ENCODE data around the gene USP10. TPM values are rescaled to one million over a fixed set of nuclear protein-coding genes. Genes with fewer than 3 reads are reported as not detected.

Gene USP10
- total RNA-seq, 1 donor from 2014 or later: 70.6 TPM

DNA sequence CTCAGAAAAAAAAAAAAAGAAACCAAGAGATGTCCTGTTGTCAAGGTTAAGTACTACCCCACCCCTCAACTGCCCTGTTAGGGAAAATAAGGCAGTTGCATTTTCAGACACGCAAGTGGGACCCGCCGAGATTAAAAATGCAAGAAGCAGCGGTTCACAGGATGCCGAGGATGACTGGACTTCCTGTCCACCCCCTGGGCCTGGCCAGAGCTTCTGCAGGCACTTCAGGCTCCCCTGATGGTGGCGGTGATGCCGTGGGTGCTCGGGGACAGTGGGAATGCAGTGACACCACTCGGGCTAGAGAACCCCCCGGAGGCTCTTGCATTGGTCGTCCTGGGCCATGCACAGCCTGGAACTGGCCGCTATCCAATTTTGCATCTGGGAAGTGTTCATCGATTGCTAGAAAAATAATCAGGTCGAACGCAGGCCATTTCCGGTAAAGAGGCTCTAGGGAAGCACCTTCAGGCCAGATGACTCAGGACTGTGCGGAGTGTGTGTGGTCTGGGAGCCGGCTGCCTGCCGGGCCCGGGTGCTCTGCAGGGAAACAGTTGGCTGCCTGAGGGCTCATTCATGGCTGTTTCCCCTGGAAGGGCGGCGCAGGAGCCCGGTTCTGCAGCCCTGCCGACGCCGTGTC, 106.6 kb downstream of the USP10 start:
- intact Hi-C loops (cut with DNase I): no loop called here

GRCh38 chr16:84806890-84807258, 107.1 kb downstream of the USP10 start:
- ATAC-seq (ENCODE audit: poor library complexity) (no peak), DNase-seq (no peak)
- intact Hi-C loops (cut with DNase I): no loop called here

More for the DNA sequence above, 106.6 kb downstream of the USP10 start:
- ATAC-seq (ENCODE audit: poor library complexity) (peak; percentile 81), DNase-seq (peak; percentile 70)

DNA sequence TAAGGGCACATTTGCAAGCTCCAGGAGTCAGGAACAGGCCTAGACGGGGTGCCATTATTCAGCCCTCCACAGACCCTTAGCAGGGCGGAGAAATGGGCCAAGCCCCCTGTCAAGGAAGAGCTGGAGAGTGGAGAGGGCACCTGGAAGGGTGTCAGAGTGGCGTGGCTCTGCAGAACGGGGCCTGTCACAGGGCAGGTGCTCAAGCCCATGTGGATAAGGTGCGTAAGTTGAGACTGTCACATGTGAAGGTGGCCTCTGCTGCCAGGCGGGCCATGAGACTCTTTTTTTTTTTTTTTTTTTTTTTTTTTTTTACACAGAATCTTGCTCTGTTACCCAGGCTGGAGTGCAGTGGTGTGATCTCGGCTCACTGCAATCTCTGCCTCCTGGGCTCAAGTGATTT, 108.0 kb downstream of the USP10 start:
- DNase-seq (no peak), ATAC-seq (ENCODE audit: poor library complexity) (no peak)
- intact Hi-C loops (cut with DNase I): no loop called here

- ATAC-seq (ENCODE audit: poor library complexity) (no peak), DNase-seq (peak; percentile 56)
- intact Hi-C loops (cut with DNase I): no loop called here
Measured at GRCh38 chr16:84808826-84809225, 109.0 kb downstream of the USP10 start.

DNA sequence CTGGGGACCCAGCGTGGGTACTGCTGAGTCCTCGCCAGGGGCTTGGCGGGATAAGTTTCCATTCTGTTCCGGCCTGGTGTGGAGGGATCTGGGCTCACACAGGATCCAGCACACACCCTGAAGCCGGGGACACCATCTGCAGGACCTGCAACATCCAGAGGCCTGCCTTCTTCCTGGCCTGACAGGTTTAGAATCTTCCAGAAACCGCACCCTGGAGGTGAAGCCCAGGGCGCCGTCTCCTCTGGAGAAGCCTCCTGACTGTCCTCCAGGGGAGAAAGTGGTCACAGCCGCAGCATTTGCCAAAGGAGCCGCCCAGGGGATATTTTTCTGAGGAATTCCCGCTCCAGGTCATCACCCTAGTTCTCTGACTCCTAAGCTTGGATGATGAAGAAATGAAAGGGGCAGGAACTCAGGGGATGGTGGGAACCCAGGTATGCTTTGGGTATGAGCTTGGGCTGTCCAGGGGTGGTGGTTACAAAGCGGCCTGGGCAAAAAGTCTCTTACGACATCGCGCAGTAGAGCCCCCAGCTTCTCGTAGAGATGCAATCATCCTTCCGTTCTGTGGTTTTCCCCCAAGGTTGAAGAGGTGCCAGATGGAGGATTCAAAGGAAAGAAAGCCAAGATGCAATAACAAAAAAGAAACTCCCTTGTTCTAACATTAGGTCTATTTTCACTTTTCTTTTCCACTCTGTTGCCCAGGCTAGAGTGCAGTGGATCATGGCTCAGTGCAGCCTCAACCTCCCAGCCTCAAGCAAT, 110.9 kb downstream of the USP10 start:
- intact Hi-C loops (cut with DNase I): no loop called here
- ATAC-seq (ENCODE audit: poor library complexity) (no peak), DNase-seq (no peak)

GRCh38 chr16:84811529-84811928, 111.7 kb downstream of the USP10 start:
- DNase-seq: no peak
- intact Hi-C loops (cut with DNase I): no loop called here
- no peak for ATAC-seq (ENCODE audit: poor library complexity)

GRCh38 chr16:84813141-84813934, 113.5 kb downstream of the USP10 start:
- intact Hi-C loops (cut with DNase I): no loop called here
- DNase-seq: no peak
- no peak for ATAC-seq (ENCODE audit: poor library complexity)

- intact Hi-C loops (cut with DNase I): no loop called here
- DNase-seq (no peak), ATAC-seq (ENCODE audit: poor library complexity) (no peak)
Measured at GRCh38 chr16:84815462-84815861, 115.7 kb downstream of the USP10 start.

DNA sequence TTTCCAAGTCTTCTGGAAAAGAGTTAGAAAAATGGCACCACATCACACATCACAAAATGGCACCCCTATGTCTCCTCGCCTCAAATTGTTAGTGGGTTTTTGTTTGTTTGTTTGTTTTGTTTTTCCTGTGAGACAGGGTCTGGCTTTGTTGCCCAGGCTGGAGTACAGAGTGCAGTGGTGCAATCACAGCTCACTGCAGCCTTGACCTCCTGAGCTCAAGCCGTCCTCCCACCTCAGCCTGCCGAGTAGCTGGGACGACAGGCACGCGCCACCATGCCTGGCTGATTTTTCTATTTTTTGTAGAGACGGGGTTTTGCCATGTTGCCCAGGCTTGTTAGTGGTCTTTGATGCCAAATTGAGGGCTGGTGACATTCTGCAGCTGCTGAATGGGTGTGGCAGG, 116.2 kb downstream of the USP10 start:
- DNase-seq: no peak
- intact Hi-C loops (cut with DNase I): no loop called here
- ATAC-seq (ENCODE audit: poor library complexity): no peak

DNA sequence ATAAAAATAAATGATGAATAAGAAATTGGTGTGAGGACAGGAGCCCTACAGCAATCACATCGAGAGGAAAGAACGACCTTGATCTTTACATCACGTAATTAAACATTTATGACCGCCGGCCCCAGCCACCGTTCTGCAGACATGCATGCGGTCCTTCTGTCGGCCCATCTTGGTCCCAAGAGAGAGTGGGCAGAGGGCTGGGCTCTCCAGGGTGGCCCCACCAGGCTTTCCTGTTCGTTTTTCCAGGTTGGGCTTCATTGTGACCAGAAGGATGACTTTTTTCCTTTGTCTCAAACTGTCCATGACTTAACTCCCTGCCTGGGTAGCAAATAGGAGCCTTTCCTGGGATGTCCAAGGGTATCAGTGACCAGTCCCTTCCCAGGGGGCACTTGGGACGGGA, 116.7 kb downstream of the USP10 start:
- intact Hi-C loops (cut with DNase I): no loop called here
- DNase-seq: no peak
- ATAC-seq (ENCODE audit: poor library complexity): no peak

DNA sequence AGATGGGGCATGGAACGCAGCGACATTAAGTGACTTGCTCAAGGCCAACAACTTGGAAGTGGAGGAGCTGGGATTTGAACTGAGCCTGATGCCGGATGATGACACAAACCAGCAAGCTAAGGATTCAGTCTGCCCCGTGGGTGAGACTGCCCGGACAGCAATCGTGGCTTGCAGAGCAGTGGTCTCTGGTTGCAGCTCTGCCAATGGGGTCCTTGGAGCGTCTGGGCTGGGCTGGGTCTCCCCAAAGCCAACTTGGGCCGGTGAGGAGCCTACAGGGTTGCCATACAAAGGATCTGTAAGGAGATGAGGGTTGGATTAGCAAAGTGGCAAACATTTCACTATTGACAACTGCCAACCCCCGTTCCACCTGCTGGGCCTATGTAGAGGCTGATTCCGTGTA, 117.4 kb downstream of the USP10 start:
- ATAC-seq (ENCODE audit: poor library complexity) (no peak), DNase-seq (no peak)
- intact Hi-C loops (cut with DNase I): no loop called here

GRCh38 chr16:84817613-84818012, 117.8 kb downstream of the USP10 start:
- ATAC-seq (ENCODE audit: poor library complexity) (no peak), DNase-seq (no peak)
- intact Hi-C loops (cut with DNase I): no loop called here

DNA sequence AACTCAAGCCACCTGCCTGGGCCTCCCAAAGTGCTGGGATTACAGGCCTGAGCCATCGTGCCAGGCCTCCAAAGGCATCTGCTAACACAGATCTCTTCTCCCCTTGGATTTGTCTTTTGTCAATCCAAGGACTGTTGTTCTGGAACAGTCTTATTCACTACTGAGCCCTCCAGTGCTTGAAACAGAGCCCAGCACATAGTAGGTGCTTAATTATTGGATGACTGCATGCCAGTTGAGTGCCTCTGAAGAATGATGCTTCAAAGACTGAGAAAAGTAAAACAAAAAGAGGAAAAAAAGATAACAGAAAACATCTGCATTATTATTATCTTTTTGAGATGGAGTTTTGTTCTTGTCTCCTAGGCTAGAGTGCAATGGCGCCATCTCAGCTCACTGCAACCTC, 118.3 kb downstream of the USP10 start:
- DNase-seq (no peak), ATAC-seq (ENCODE audit: poor library complexity) (no peak)
- intact Hi-C loops (cut with DNase I): no loop called here

DNA sequence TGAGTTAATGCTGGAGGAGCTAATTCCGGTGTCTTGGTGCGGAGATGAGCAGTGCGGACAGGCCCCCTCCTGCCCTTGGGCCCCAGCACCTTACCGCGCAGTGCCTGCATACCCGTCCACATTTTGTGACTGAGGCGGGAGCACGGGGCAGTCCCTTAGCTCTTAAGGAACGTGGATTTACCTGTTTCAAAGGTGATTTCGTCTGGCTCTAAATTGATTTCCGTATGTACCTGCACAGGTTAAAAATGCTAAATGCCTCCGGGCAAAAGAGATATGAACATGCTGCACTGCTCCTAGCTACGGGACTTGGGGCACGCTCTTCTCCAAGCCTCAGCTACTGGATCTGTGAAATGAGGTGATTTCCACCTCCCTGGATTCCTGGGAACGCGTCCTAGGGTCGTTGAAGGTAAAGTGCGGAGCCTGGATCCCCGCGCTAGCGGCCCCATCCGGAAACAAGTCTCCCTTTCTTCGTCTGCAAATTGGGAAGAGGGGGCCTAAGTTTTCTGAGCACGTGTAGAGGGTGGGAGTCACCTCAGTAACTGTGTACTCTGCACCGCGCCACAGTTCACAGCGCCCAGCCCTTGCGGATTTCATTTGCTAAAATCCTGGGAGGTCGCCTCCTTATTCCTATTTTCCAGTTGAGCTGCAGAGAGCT, 119.3 kb downstream of the USP10 start:
- intact Hi-C loops (cut with DNase I): no loop called here
- ATAC-seq (ENCODE audit: poor library complexity) (no peak), DNase-seq (no peak)

DNA sequence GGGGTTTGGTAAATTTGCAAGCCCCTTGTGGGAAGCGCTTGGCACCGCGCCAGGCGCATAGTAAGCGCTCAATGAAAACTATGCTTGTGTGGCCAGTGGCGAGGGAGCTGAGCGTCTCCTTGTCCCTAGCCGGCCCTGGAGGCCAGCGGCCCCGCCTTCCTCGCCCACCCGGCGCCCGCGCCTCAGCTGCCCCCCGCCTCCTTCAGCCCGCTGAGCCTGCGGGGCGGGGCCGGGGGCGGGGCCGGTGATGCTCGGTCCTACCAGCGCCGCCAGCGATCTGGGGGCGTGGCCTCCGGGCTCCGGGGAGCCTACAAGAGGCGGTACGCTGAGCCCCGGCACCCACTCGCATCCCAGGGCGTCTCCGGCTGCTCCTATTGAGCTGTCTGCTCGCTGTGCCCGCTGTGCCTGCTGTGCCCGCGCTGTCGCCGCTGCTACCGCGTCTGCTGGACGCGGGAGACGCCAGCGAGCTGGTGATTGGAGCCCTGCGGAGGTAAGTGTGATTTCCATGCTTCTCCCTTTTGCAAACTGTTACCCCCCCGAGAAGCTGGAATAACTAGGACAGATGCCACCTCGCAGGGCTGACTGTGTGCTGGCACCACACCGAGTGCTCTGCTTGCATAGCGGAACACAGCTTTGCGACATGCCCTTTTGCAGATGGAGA, 120.0 kb downstream of the USP10 start, which contains the start of gene CRISPLD2:
Gene CRISPLD2, plus strand, starts transcription at position 342 of the 661 bp plus-strand sequence. CDS start 18,511 bp downstream, outside the sequence.
- intact Hi-C loops (cut with DNase I): no loop called here
- peak; percentile 95 for ATAC-seq (ENCODE audit: poor library complexity)

GRCh38 chr16:84820305-84820684, 120.5 kb downstream of the USP10 start:
- ATAC-seq (ENCODE audit: poor library complexity) (no peak), DNase-seq (no peak)
- intact Hi-C loops (cut with DNase I): no loop called here

More for the DNA sequence above, 120.0 kb downstream of the USP10 start, which contains the start of gene CRISPLD2:
- DNase-seq: peak; percentile 98

DNA sequence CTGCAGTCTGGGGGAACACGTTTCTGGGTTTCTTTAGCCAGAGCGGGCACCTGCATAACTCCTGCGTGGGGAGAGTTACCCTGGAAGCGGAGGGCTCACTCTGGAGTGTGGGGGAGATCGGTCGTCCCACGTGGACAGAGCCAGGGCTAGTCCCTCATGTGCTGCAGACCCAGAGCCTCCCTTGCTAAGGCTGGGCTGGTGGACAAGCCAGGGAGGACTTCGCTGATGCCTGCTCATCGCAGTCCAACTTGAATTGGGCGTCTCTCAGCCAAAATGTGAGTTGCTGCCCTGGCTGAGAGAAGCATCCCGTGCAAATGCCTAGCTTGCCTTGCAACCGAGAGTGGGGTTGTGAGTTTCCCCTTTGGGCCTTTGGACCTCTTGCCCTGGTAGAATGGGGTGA, 121.0 kb downstream of the USP10 start:
- intact Hi-C loops (cut with DNase I): no loop called here
- DNase-seq (no peak), ATAC-seq (ENCODE audit: poor library complexity) (no peak)

GRCh38 chr16:84821179-84821578, 121.4 kb downstream of the USP10 start:
- intact Hi-C loops (cut with DNase I): no loop called here
- ATAC-seq (ENCODE audit: poor library complexity): no peak
- DNase-seq: no peak

Measured in Right ventricle myocardium superior (tissue), 1 donor.